HuH-7 (cell line): Measurements from ENCODE around the gene PRSS21.

Experiments used
- DNase-seq: peaks from one replicate; pipeline ENCODE4 v3.0.0; 2011; ENCODE audit warnings: low spot score

PRSS21 gene

DNA sequence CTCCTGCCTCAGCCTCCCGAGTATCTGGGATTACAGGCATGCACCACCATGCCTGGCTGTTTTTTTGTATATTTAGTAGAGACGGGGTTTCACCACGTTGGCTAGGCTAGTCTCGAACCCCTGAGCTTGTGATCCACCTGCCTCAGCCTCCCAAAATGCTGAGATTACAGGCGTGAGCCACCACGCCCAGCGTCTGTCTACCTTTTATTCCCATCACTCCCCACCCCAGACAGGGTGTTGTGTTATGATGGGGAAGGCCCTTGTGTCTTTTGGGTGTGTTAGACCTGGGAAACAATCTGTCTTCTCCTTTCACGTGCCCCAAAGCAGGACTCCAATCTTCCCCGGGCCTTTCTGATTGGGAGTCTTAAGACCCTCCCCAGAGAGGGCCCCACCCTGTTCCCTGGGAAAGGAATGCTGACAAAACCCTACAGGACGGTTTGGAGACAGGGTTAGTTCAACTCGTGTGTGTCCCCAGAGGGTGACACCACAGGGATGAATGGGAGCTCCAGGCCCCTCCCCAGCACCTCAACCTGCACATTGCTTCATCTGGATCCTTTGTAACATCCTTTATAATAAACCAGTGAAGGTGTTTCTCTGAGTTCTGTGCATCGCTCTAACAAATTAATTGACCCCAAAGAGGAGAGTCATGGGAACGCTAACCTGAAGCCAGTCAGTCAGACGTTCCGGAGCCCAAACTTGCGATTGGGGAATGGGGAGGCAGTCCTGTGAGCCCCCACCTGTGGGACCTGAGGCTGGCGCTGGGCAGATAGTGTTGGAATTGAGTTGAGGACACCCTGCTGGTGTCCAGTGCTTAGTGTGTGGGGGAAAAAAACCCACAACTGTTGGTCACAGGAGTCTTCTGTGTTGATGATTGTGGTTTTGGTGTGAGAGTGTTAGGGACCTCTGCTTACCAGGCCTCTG is 36.8 kb upstream of the PRSS21 start:
- no peak for DNase-seq

DNA sequence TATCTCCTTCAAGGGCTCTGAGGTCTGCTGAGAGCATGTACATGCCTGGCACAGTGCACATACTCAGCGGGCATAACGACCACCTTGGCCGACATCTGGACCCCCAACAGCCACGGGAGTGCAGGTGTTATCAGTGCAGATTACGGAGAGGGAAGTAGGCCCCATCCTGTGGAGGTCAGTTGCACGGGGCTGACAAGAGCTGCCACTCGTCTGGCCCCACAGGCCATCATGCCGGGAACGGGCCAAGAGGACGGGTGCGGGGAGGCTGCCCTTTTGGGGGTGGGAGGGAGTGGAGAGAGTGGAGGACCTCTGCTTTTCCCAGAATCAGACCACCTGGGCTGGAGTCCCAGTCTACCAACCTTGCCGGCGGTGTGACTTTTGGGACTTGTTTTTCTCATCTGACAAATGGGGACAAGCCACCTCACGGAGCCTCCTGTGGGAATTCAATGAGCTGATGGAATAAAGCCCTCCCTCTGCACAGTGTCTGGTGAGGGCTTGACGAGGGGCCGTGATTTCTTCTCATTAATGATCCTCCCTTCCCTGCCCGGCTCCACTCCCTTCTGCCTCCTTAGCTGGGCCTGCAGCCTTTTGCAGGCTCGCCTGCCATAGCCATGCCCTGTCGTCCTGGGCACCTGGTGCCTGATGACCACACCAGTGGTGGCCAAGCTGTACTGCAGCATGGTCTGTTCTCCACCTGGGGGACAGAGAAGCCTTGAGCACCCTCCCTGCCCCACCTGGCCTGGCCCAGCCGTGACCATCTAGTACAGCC is 34.3 kb upstream of the PRSS21 start:
- DNase-seq, result no peak

- DNase-seq, result no peak
Measured at GRCh38 chr16:2783581-2784357, 33.3 kb upstream of the PRSS21 start.

DNA sequence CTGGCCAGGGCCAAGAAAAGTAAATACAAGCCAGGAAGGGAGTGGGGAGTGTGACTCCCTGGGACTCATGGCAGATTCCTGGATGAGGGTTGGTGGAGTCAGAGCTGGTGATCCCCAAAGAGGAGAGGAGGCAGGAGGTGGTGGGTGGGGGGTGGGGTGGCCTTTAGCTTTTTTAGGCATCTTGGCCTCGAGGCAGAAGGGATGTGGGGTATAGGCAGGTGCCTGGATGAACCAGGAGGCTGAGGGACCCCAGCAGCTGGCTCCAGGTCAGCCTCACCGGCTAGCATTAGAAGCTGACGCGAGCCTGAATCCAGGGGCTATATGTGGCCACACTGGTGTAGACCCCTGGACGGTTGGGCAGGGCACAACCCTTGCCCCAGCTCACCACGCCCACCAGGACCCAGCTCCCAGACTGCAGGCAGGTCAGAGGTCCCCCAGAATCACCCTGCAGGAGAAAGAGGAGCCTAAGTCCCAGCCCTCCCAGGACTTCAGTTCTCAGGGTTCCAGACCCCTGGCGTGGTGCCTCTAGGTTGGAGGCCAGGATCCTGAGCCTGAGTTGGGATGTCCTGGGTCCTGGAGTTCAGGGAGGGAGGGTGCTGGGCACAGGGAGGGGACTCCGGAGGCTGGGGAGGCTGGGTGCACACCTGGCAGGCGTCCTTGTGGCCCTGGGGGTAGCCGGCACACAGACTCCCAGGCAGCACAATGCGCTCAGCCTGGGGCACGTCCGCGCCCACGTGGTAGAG is 32.5 kb upstream of the PRSS21 start:
- DNase-seq, result no peak

GRCh38 chr16:2785101-2785991 is 31.7 kb upstream of the PRSS21 start:
- no peak for DNase-seq

GRCh38 chr16:2786061-2786825 is 30.8 kb upstream of the PRSS21 start:
- no peak for DNase-seq

- DNase-seq, result no peak
Measured at GRCh38 chr16:2786826-2787151, 30.2 kb upstream of the PRSS21 start.

- DNase-seq, result no peak
Measured at GRCh38 chr16:2787406-2787805, 29.6 kb upstream of the PRSS21 start, which contains the start of gene PRSS33. Gene PRSS33 (minus strand): TSS chr16:2787560. CDS start chr16:2786547, 1,013 bp downstream.

GRCh38 chr16:2787961-2788360 is 29.1 kb upstream of the PRSS21 start:
- no peak for DNase-seq

- no peak for DNase-seq
Measured at GRCh38 chr16:2790631-2791030, 26.4 kb upstream of the PRSS21 start.

GRCh38 chr16:2791174-2791573 is 25.9 kb upstream of the PRSS21 start:
- DNase-seq, result no peak

- no peak for DNase-seq
Measured at GRCh38 chr16:2792940-2793339, 24.1 kb upstream of the PRSS21 start.

- no peak for DNase-seq
Measured at GRCh38 chr16:2795395-2796143, 21.5 kb upstream of the PRSS21 start.

- DNase-seq, result no peak
Measured at GRCh38 chr16:2798723-2799204, 18.3 kb upstream of the PRSS21 start.

DNA sequence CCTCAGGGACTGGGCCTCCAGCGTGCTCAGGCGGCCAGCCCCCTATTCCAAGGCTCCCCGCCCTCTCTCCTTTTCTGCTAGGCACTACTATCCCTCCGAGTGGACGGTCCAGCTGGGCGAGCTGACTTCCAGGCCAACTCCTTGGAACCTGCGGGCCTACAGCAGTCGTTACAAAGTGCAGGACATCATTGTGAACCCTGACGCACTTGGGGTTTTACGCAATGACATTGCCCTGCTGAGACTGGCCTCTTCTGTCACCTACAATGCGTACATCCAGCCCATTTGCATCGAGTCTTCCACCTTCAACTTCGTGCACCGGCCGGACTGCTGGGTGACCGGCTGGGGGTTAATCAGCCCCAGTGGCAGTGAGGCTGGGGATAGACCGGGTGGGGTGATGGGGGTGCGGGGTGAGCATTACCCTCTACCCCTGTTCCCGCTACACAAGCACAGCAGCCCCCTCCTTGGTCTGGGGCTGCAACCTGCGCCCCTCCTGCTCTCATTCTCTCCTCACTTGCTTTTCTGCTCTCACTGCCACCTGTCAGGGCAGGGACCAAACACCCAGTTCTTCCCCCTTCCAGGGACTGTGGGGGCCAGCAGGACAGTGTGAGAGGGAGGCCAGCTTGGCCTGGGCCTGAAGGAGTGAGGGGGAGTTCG is 17.7 kb upstream of the PRSS21 start:
- DNase-seq, result no peak

GRCh38 chr16:2799859-2800226 is 17.2 kb upstream of the PRSS21 start:
- no peak for DNase-seq

- no peak for DNase-seq
Measured at GRCh38 chr16:2803545-2804195, 13.4 kb upstream of the PRSS21 start.

GRCh38 chr16:2804728-2805127 is 12.3 kb upstream of the PRSS21 start:
- DNase-seq, result no peak
